Type B pancreatic cell (in vitro differentiated cells): ENCODE data around the gene IL25. TPM values are rescaled to one million over a fixed set of nuclear protein-coding genes. Genes with fewer than 3 reads are reported as not detected.

Source experiments
- DNase-seq: peaks from one replicate; pipeline ENCODE4 v3.0.0; 2021; ENCODE audit warnings: mixed read lengths; ENCODE audit not compliant: unreplicated experiment; ENCODE audit errors: extremely low spot score
- H3K27ac Mint-ChIP-seq: 2 replicates; pipeline ENCODE4 v1.8.0; 2021; ENCODE audit warnings: mild to moderate bottlenecking, mixed read lengths
- H3K27me3 Mint-ChIP-seq: 2 replicates; pipeline ENCODE4 v1.8.0; 2021; ENCODE audit warnings: mixed read lengths
- H3K36me3 Mint-ChIP-seq: 2 replicates; pipeline ENCODE4 v1.8.0; 2021; ENCODE audit warnings: mixed read lengths
- H3K4me1 Mint-ChIP-seq: one replicate; pipeline ENCODE4 v1.8.0; 2021; ENCODE audit warnings: mixed read lengths; ENCODE audit not compliant: unreplicated experiment
- H3K4me3 Mint-ChIP-seq: 2 replicates; pipeline ENCODE4 v1.8.0; 2021; ENCODE audit warnings: mild to moderate bottlenecking, mixed read lengths
- H3K9me3 Mint-ChIP-seq: 2 replicates; pipeline ENCODE4 v1.8.0; 2021; ENCODE audit warnings: mixed read lengths
- total RNA-seq: library from RNA; stranded (reverse); gene quantifications from 2 replicates; pipeline ENCODE4 v1.2.1, GENCODE V29; 2021; ENCODE audit warnings: low replicate concordance
- TF ChIP-seq, protein P1 (sequence below): fragments of 200-600 bp; sonication (generic); conservative IDR thresholded peaks from 2 replicates; pipeline ENCODE4 v1.5.0; 2021; ENCODE audit warnings: antibody characterized with exemption, mild to moderate bottlenecking

Gene IL25
- total RNA-seq, 1 donor from 2014 or later = not detected

DNA sequence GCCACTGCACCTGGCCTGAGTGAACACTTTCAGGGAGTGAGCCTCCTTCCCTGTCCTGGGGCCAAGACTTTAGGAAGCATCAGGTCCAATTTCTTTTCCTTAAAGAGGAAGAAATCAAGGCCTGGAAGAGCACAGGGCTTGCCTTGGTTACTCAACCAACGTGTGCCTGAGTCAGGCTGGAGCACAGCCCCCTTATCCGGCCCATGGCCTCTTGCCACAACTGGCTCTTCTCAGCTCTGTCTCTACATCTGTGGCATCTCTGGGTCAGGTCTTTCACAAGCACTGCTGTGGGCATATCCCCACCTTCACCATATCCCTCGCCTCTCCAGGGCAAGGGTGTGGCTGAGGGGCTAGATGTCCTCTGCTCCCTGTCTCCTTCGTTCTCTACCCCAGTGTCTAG, 28.7 kb downstream of the IL25 start:
- TF ChIP-seq, protein P1, sequence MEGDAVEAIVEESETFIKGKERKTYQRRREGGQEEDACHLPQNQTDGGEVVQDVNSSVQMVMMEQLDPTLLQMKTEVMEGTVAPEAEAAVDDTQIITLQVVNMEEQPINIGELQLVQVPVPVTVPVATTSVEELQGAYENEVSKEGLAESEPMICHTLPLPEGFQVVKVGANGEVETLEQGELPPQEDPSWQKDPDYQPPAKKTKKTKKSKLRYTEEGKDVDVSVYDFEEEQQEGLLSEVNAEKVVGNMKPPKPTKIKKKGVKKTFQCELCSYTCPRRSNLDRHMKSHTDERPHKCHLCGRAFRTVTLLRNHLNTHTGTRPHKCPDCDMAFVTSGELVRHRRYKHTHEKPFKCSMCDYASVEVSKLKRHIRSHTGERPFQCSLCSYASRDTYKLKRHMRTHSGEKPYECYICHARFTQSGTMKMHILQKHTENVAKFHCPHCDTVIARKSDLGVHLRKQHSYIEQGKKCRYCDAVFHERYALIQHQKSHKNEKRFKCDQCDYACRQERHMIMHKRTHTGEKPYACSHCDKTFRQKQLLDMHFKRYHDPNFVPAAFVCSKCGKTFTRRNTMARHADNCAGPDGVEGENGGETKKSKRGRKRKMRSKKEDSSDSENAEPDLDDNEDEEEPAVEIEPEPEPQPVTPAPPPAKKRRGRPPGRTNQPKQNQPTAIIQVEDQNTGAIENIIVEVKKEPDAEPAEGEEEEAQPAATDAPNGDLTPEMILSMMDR = no peak
- Mint-ChIP-seq H3K27ac (no peak overlapping the region), H3K9me3 (no peaks in the 10 kb centered on the region), H3K27me3 (peaks cover 20% of the 10 kb centered on the region), H3K36me3 (no peaks in the 10 kb centered on the region), H3K4me3 (no peak overlapping the region), H3K4me1 (peaks cover 9% of the 10 kb centered on the region)
- no peak for DNase-seq

DNA sequence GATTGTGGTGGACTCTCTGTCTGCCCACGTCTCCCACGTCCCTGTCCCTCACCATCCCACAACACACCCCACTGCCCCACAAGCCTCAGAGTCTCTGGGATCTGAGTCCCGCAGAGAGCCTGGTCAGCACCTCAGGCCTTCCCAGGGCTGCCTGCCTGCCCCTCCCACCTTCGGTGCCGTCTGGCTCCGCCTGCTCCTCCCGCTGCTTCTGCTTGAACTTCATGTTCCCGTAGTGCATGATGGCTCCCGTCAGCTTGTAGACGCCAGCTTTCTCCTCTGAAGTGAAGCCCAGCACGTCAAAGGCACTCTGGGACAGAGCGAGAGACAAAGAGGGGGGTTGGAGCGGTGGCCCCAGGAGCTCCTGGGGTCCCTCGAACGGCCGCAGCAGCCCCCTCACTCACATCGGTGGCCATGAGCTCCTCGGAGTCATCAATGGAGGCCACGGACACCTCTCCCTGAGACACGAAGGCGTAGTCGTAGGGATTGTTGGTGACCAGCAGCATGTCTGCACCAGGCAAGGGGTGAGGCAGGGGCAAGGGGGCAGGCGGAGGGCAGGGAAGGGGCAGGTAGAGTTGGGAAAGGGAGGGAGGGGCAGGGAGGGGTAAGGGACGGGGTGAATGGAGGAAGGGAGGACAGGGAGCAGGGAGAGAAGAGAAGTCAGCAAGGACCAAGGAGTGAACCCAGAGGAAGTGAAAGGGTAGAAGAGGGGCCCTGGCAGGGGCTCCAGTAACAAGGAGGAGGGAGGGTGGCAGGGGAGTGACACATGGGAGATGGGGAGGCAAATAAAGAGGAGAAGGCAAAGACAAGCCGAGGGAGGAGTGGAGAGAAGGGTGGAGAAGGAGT, 29.9 kb downstream of the IL25 start:
- H3K36me3 Mint-ChIP-seq = no peaks in the 10 kb centered on the region
- peaks cover 26% of the 10 kb centered on the region for H3K27me3 Mint-ChIP-seq
- peaks cover 9% of the 10 kb centered on the region for H3K4me1 Mint-ChIP-seq
- TF ChIP-seq, protein P1 = no peak
- no peak overlapping the region for H3K27ac Mint-ChIP-seq
- no peak overlapping the region for H3K4me3 Mint-ChIP-seq
- no peak for DNase-seq
- H3K9me3 Mint-ChIP-seq = no peaks in the 10 kb centered on the region

GRCh38 chr14:23403139-23403438, 30.5 kb downstream of the IL25 start:
- Mint-ChIP-seq H3K27me3 (peaks cover 30% of the 10 kb centered on the region), H3K9me3 (no peaks in the 10 kb centered on the region)
- DNase-seq = no peak

DNA sequence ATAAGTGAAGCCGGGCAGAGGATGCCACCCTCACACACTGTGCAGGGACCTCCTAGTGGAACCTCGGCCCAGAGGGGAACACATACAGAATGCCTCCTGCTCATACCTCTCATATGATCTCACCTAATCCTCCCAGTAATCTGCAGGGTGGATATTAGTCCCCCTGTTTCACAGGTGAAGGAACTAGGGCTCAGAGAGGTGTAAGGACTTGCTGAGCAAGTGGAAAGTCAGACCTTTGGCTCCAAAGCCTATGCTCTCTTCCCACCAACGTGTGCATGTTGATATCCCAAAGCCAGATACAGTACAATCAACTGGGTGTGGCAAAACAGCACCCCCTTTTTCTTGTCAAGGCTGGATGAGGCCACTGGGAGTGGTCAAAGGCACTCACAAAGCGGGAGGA, 31.3 kb downstream of the IL25 start:
- H3K36me3 Mint-ChIP-seq = no peaks in the 10 kb centered on the region
- no peak overlapping the region for H3K4me3 Mint-ChIP-seq
- TF ChIP-seq, protein P1 = no peak
- H3K9me3 Mint-ChIP-seq = no peaks in the 10 kb centered on the region
- H3K27ac Mint-ChIP-seq = no peak overlapping the region
- no peak for DNase-seq
- peaks cover 9% of the 10 kb centered on the region for H3K4me1 Mint-ChIP-seq
- H3K27me3 Mint-ChIP-seq = peaks cover 31% of the 10 kb centered on the region

More at GRCh38 chr14:23403139-23403438, 30.5 kb downstream of the IL25 start:
- no peak overlapping the region for H3K4me3 Mint-ChIP-seq
- H3K4me1 Mint-ChIP-seq = peaks cover 9% of the 10 kb centered on the region
- H3K27ac Mint-ChIP-seq = no peak overlapping the region
- TF ChIP-seq, protein P1 = no peak
- H3K36me3 Mint-ChIP-seq = no peaks in the 10 kb centered on the region

- Mint-ChIP-seq H3K27ac (no peak overlapping the region), H3K4me1 (peaks cover 6% of the 10 kb centered on the region), H3K4me3 (no peak overlapping the region), H3K36me3 (no peaks in the 10 kb centered on the region), H3K27me3 (peaks cover 32% of the 10 kb centered on the region), H3K9me3 (no peaks in the 10 kb centered on the region)
- DNase-seq = no peak
- TF ChIP-seq, protein P1 = no peak
These were observed 31.8 kb downstream of the IL25 start for GRCh38 chr14:23404331-23404900.
